ENCODE data around the gene TMEM269. TPM values are rescaled to one million over a fixed set of nuclear protein-coding genes. Genes with fewer than 3 reads are reported as not detected.

The TMEM269 gene
- 0.03 TPM in 1 of 2 replicates, not detected in the other for total RNA-seq (2014; rRNA removed; shearing (Covaris generic))
- 0.02 TPM in 1 of 2 replicates, not detected in the other for polyA plus RNA-seq (2015; cell fraction: cytosol; rRNA removed)
- polyA plus RNA-seq (2015; cell fraction: nucleus; rRNA removed), result 0.12 and 0.29 TPM in 2 replicates

- DNase-seq (ENCODE audit: low read depth), result no peak
Observed at GRCh38 chr1:42784946-42785693, at the start of gene TMEM269. TSS of gene TMEM269 (plus strand) at chr1:42784991. CDS start at chr1:42789894, 4,903 bp downstream.

GRCh38 chr1:42735056-42735455 lies 49.7 kb upstream of the TMEM269 start:
- DNase-seq (ENCODE audit: low read depth), result no peak

GRCh38 chr1:42735477-42736105 lies 49.2 kb upstream of the TMEM269 start:
- no peak for DNase-seq (ENCODE audit: low read depth)

- peak; percentile 23 for DNase-seq (ENCODE audit: low read depth)
Observed at GRCh38 chr1:42736152-42736551, 48.6 kb upstream of the TMEM269 start.

GRCh38 chr1:42736571-42737200 lies 48.1 kb upstream of the TMEM269 start:
- no peak for DNase-seq (ENCODE audit: low read depth)

GRCh38 chr1:42737257-42737656 lies 47.5 kb upstream of the TMEM269 start:
- no peak for DNase-seq (ENCODE audit: low read depth)

GRCh38 chr1:42737986-42738677 lies 46.7 kb upstream of the TMEM269 start:
- DNase-seq (ENCODE audit: low read depth), result no peak

GRCh38 chr1:42738678-42739226 lies 46.0 kb upstream of the TMEM269 start:
- no peak for DNase-seq (ENCODE audit: low read depth)

GRCh38 chr1:42739753-42740700 lies 44.8 kb upstream of the TMEM269 start, which contains the start of gene CLDN19:
TSS of gene CLDN19 (minus strand) at chr1:42740236. CDS start at chr1:42740063, 173 bp downstream.
- DNase-seq (ENCODE audit: low read depth), result no peak

- no peak for DNase-seq (ENCODE audit: low read depth)
Observed at GRCh38 chr1:42740851-42741580, 43.8 kb upstream of the TMEM269 start.

GRCh38 chr1:42741706-42742105 lies 43.1 kb upstream of the TMEM269 start:
- no peak for DNase-seq (ENCODE audit: low read depth)

GRCh38 chr1:42742141-42742540 lies 42.6 kb upstream of the TMEM269 start:
- DNase-seq (ENCODE audit: low read depth), result no peak

- DNase-seq (ENCODE audit: low read depth), result no peak
Observed at GRCh38 chr1:42742617-42743316, 42.0 kb upstream of the TMEM269 start.

GRCh38 chr1:42743317-42744147 lies 41.3 kb upstream of the TMEM269 start:
- DNase-seq (ENCODE audit: low read depth), result no peak

- no peak for DNase-seq (ENCODE audit: low read depth)
Observed at GRCh38 chr1:42744148-42744413, 40.7 kb upstream of the TMEM269 start.

GRCh38 chr1:42745851-42746250 lies 38.9 kb upstream of the TMEM269 start:
- DNase-seq (ENCODE audit: low read depth), result no peak

- no peak for DNase-seq (ENCODE audit: low read depth)
Observed at GRCh38 chr1:42746436-42747105, 38.2 kb upstream of the TMEM269 start.

Measured in HT1080 (cell line).